Neural progenitor cell (in vitro differentiated cells): ENCODE measurements around the gene TMEM108. TPM values are rescaled to one million over a fixed set of nuclear protein-coding genes. Genes with fewer than 3 reads are reported as not detected.

Experiments
- DNase-seq: peaks from one replicate; pipeline ENCODE4 v3.0.0-alpha.2; 2016; ENCODE audit warnings: low spot score
- H2AFZ ChIP-seq: fragments of 200-600 bp; sonication (generic); replicated peaks from 2 replicates; pipeline ENCODE4 v1.6.1; 2016; ENCODE audit warnings: antibody characterized with exemption
- H3F3A ChIP-seq: fragments of 200-600 bp; sonication (generic); 2 replicates; pipeline ENCODE4 v1.6.1; 2016; ENCODE audit warnings: antibody characterized with exemption, low read depth
- H3K27ac ChIP-seq: fragments of 200-600 bp; sonication (generic); 2 replicates; pipeline ENCODE4 v1.5.1; 2016; ENCODE audit warnings: mild to moderate bottlenecking
- H3K27me3 ChIP-seq: fragments of 200-600 bp; sonication (generic); 2 replicates; pipeline ENCODE4 v1.6.1; 2016; ENCODE audit warnings: mild to moderate bottlenecking, moderate library complexity
- H3K36me3 ChIP-seq: fragments of 200-600 bp; sonication (generic); 2 replicates; pipeline ENCODE4 v1.5.1; 2016
- H3K4me1 ChIP-seq: fragments of 200-600 bp; sonication (generic); 2 replicates; pipeline ENCODE4 v1.6.1; 2016; ENCODE audit warnings: mixed run types
- H3K4me2 ChIP-seq: fragments of 200-600 bp; sonication (generic); 2 replicates; pipeline ENCODE4 v1.6.1; 2016
- H3K4me3 ChIP-seq: fragments of 200-600 bp; sonication (generic); 2 replicates; pipeline ENCODE4 v1.5.1; 2016
- H3K79me2 ChIP-seq: fragments of 200-600 bp; sonication (generic); 2 replicates; pipeline ENCODE4 v1.6.1; 2016; ENCODE audit warnings: low read depth
- H3K9ac ChIP-seq: fragments of 200-600 bp; sonication (generic); 2 replicates; pipeline ENCODE4 v1.6.1; 2016
- H3K9me3 ChIP-seq: fragments of 200-600 bp; sonication (generic); 2 replicates; pipeline ENCODE4 v1.5.1; 2016; ENCODE audit warnings: low read depth
- H4K20me1 ChIP-seq: fragments of 200-600 bp; sonication (generic); 2 replicates; pipeline ENCODE4 v1.6.1; 2016; ENCODE audit warnings: low read depth
- H3K27ac Mint-ChIP-seq: 3 replicates; pipeline ENCODE4 v1.8.0; 2021; ENCODE audit warnings: mixed read lengths
- H3K27me3 Mint-ChIP-seq: 2 replicates; pipeline ENCODE4 v1.8.0; 2022; ENCODE audit warnings: low read depth, mild to moderate bottlenecking, inconsistent platforms, moderate library complexity, mixed read lengths; ENCODE audit not compliant: insufficient read depth
- H3K36me3 Mint-ChIP-seq: 3 replicates; pipeline ENCODE4 v1.8.0; 2021; ENCODE audit warnings: mixed read lengths
- H3K4me1 Mint-ChIP-seq: 3 replicates; pipeline ENCODE4 v1.8.0; 2021; ENCODE audit warnings: mixed read lengths
- H3K4me3 Mint-ChIP-seq: 3 replicates; pipeline ENCODE4 v1.8.0; 2021; ENCODE audit warnings: mild to moderate bottlenecking, moderate library complexity, mixed read lengths
- H3K9me3 Mint-ChIP-seq: 3 replicates; pipeline ENCODE4 v1.8.0; 2020; ENCODE audit warnings: mixed read lengths
- CTCF ChIP-seq: fragments of 200-600 bp; sonication (generic); IDR thresholded peaks from 2 replicates; pipeline ENCODE4 v1.5.1; 2017; ENCODE audit warnings: antibody characterized with exemption, mild to moderate bottlenecking
- EZH2 ChIP-seq: fragments of 200-600 bp; sonication (generic); IDR thresholded peaks from 2 replicates; pipeline ENCODE4 v1.6.1; 2017; ENCODE audit warnings: antibody characterized with exemption, mild to moderate bottlenecking, moderate library complexity
- EZH2phosphoT487 ChIP-seq: fragments of 200-600 bp; sonication (generic); IDR thresholded peaks from 2 replicates; pipeline ENCODE4 v1.6.1; 2017; ENCODE audit warnings: antibody characterized with exemption
- total RNA-seq: library from RNA; depleted of rRNA; stranded (reverse); fragments of >200 nt; gene quantifications from 2 replicates; pipeline ENCODE4 v1.2.3, GENCODE V29; 2015; ENCODE audit warnings: low replicate concordance

The TMEM108 gene
- total RNA-seq, 1 donor from 2014 or later: 4.8 TPM

- Mint-ChIP-seq H3K4me3 (no peak overlapping the region), H3K27ac (no peak overlapping the region), H3K4me1 (peaks cover 5% of the 10 kb centered on the region), H3K9me3 (no peaks in the 10 kb centered on the region), H3K27me3 (no peaks in the 10 kb centered on the region), H3K36me3 (no peaks in the 10 kb centered on the region)
- Histone ChIP-seq H3F3A (no peaks in the 10 kb centered on the region), H3K79me2 (no peaks in the 10 kb centered on the region), H4K20me1 (no peaks in the 10 kb centered on the region), H3K4me2 (no peak overlapping the region), H3K4me3 (no peak overlapping the region), H3K36me3 (no peaks in the 10 kb centered on the region), H2AFZ (no peak overlapping the region), H3K9me3 (no peaks in the 10 kb centered on the region), H3K27me3 (no peaks in the 10 kb centered on the region), H3K4me1 (no peaks in the 10 kb centered on the region), H3K9ac (no peak overlapping the region), H3K27ac (no peak overlapping the region)
- no peak for DNase-seq
- TF ChIP-seq CTCF: no peak
These were observed 216.0 kb downstream of the TMEM108 start for GRCh38 chr3:133254151-133254550.

- H3K4me3 ChIP-seq: no peak overlapping the region
- no peak overlapping the region for H2AFZ ChIP-seq
- Mint-ChIP-seq H3K9me3 (no peaks in the 10 kb centered on the region), H3K27me3 (no peaks in the 10 kb centered on the region), H3K4me1 (peaks cover 5% of the 10 kb centered on the region), H3K36me3 (no peaks in the 10 kb centered on the region), H3K27ac (no peak overlapping the region), H3K4me3 (no peak overlapping the region)
- TF ChIP-seq EZH2phosphoT487 (no peak), EZH2 (no peak), CTCF (no peak)
- H4K20me1 ChIP-seq: no peaks in the 10 kb centered on the region
- H3K4me2 ChIP-seq: no peak overlapping the region
- H3K9ac ChIP-seq: no peak overlapping the region
- no peaks in the 10 kb centered on the region for H3K9me3 ChIP-seq
- no peak for DNase-seq
- no peaks in the 10 kb centered on the region for H3K36me3 ChIP-seq
- no peaks in the 10 kb centered on the region for H3K4me1 ChIP-seq
- H3F3A ChIP-seq: no peaks in the 10 kb centered on the region
- H3K27me3 ChIP-seq: no peaks in the 10 kb centered on the region
- H3K27ac ChIP-seq: no peak overlapping the region
- no peaks in the 10 kb centered on the region for H3K79me2 ChIP-seq
These were observed 216.5 kb downstream of the TMEM108 start for GRCh38 chr3:133254716-133255115.

GRCh38 chr3:133256787-133257483, 218.7 kb downstream of the TMEM108 start:
- DNase-seq: no peak
- no peak overlapping the region for H3K4me3 Mint-ChIP-seq
- Histone ChIP-seq H3K9ac (no peak overlapping the region), H3K4me1 (no peaks in the 10 kb centered on the region), H3F3A (no peaks in the 10 kb centered on the region), H3K36me3 (no peaks in the 10 kb centered on the region), H4K20me1 (no peaks in the 10 kb centered on the region), H3K9me3 (no peaks in the 10 kb centered on the region), H3K27ac (no peak overlapping the region), H3K27me3 (no peaks in the 10 kb centered on the region), H2AFZ (no peak overlapping the region), H3K79me2 (no peaks in the 10 kb centered on the region), H3K4me2 (no peak overlapping the region), H3K4me3 (no peak overlapping the region)
- no peaks in the 10 kb centered on the region for H3K27me3 Mint-ChIP-seq
- peaks cover 5% of the 10 kb centered on the region for H3K4me1 Mint-ChIP-seq
- H3K9me3 Mint-ChIP-seq: no peaks in the 10 kb centered on the region
- H3K27ac Mint-ChIP-seq: no peak overlapping the region
- H3K36me3 Mint-ChIP-seq: no peaks in the 10 kb centered on the region
- TF ChIP-seq EZH2phosphoT487 (no peak), EZH2 (no peak), CTCF (no peak)
